Bronchial epithelial cell (primary cell): ENCODE data around the gene HNRNPUL1. TPM values are rescaled to one million over a fixed set of nuclear protein-coding genes. Genes with fewer than 3 reads are reported as not detected.

ENCODE experiments used
- DNase-seq: peaks from one replicate; pipeline ENCODE4 v3.0.0-alpha.2; 2010; ENCODE audit warnings: low read depth
- FAIRE-seq: peaks from 2 replicates; lab custom pipeline; 2011; peaks lifted over from hg19 to GRCh38; lab: Jason Lieb, UNC
- H3K27me3 ChIP-seq: 2 replicates; pipeline ENCODE4 v1.5.1; 2011; ENCODE audit warnings: low read length; ENCODE audit not compliant: control insufficient read depth, insufficient read depth
- H3K36me3 ChIP-seq: 2 replicates; pipeline ENCODE4 v1.5.1; 2011; ENCODE audit warnings: low read length; ENCODE audit not compliant: control insufficient read depth, insufficient read depth
- H3K4me3 ChIP-seq: 2 replicates; pipeline ENCODE4 v1.5.1; 2011; ENCODE audit warnings: mild to moderate bottlenecking, low read depth, low read length, control low read depth
- CTCF ChIP-seq: IDR thresholded peaks from 2 replicates; pipeline ENCODE4 v1.5.1; 2011; ENCODE audit warnings: mild to moderate bottlenecking, moderate library complexity, low read length, control low read depth, inconsistent platforms; ENCODE audit not compliant: insufficient read depth, severe bottlenecking
- total RNA-seq: library from RNA; depleted of rRNA; stranded (reverse); fragments of >200 nt; gene quantifications from 2 replicates; pipeline ENCODE4 v1.2.1, GENCODE V29; 2014

HNRNPUL1 gene
- total RNA-seq, 1 donor from 2014 or later, result 41.9 TPM

- Histone ChIP-seq H3K4me3 (no peak overlapping the region), H3K27me3 (no peaks in the 10 kb centered on the region), H3K36me3 (peaks cover 29% of the 10 kb centered on the region)
- TF ChIP-seq CTCF, result no peak
- no peak for DNase-seq
- no peak for FAIRE-seq
Measured at GRCh38 chr19:41239961-41240574, 24.1 kb upstream of the HNRNPUL1 start.

DNA sequence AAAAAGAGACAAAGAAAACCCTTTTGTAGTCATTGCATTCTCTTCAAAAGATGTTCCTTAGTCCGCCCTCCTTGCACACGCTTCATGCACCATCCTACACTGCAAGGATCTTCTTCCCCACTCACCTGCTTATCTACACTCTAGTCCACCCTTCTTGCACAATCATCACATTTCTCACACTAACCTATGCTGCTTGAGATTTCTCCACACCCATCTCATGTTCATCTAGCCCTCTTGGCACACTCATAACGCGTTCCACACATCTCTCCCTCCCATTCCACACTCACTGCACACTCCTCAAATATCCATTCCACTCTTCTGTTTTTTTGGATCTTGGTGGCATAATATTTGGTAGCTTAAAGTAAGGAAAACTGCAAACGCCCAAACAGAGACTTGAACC is 22.3 kb upstream of the HNRNPUL1 start:
- no peaks in the 10 kb centered on the region for H3K27me3 ChIP-seq
- no peak for FAIRE-seq
- H3K36me3 ChIP-seq, result peaks cover 29% of the 10 kb centered on the region
- no peak overlapping the region for H3K4me3 ChIP-seq
- DNase-seq, result no peak
- no peak for TF ChIP-seq CTCF

GRCh38 chr19:41244117-41244516 is 20.1 kb upstream of the HNRNPUL1 start:
- no peak overlapping the region for H3K4me3 ChIP-seq
- no peaks in the 10 kb centered on the region for H3K27me3 ChIP-seq
- H3K36me3 ChIP-seq, result peaks cover 32% of the 10 kb centered on the region
- DNase-seq, result no peak
- FAIRE-seq, result no peak
- TF ChIP-seq CTCF, result no peak

- TF ChIP-seq CTCF, result no peak
- Histone ChIP-seq H3K27me3 (no peaks in the 10 kb centered on the region), H3K36me3 (peaks cover 27% of the 10 kb centered on the region), H3K4me3 (no peak overlapping the region)
- FAIRE-seq (no peak), DNase-seq (no peak)
Measured at GRCh38 chr19:41245843-41246242, 18.3 kb upstream of the HNRNPUL1 start.

DNA sequence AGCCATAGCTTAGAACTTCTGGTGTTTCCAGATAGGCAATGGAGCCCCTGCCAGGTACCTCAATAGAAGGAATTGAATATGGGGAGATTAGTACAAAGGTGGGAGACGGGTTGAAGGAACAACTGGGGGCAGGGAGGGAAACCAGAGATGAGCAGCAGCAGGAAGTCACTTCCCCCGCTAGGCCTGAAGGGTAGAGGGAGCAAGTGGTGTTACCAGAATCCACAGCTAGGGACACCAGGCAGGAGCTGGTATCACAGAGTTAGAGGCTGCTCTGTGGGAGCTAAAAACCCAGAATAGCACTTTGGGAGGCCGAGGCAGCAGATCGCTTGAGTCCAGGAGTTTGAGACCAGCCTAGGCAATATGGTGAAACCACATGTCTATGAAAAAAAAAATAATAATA is 15.3 kb upstream of the HNRNPUL1 start:
- Histone ChIP-seq H3K4me3 (no peak overlapping the region), H3K36me3 (peaks cover 23% of the 10 kb centered on the region), H3K27me3 (no peaks in the 10 kb centered on the region)
- no peak for FAIRE-seq
- no peak for TF ChIP-seq CTCF
- no peak for DNase-seq
